ENCODE data around the gene IFI27.

- TF ChIP-seq MXI1 (IDR thresholded peaks at IDR 0.05; ENCODE audit: low read depth, low read length) (no peak), BMI1 (IDR thresholded peaks at IDR 0.05; ENCODE audit: borderline replicate concordance) (no peak), SRF (IDR thresholded peaks at IDR 0.05; ENCODE audit: low read depth in 2 of 2, low read length in 2 of 2) (no peak), GATAD2B (conservative IDR thresholded peaks at IDR 0.05; ENCODE audit: low read depth) (no peak; the same call in 1 of the 2 replicates), CEBPB (IDR thresholded peaks at IDR 0.05; ENCODE audit: borderline replicate concordance in 1 of 2, low read depth in 2 of 2, low read length in 2 of 2) (no peak)
- TF ChIP-seq, protein P1, sequence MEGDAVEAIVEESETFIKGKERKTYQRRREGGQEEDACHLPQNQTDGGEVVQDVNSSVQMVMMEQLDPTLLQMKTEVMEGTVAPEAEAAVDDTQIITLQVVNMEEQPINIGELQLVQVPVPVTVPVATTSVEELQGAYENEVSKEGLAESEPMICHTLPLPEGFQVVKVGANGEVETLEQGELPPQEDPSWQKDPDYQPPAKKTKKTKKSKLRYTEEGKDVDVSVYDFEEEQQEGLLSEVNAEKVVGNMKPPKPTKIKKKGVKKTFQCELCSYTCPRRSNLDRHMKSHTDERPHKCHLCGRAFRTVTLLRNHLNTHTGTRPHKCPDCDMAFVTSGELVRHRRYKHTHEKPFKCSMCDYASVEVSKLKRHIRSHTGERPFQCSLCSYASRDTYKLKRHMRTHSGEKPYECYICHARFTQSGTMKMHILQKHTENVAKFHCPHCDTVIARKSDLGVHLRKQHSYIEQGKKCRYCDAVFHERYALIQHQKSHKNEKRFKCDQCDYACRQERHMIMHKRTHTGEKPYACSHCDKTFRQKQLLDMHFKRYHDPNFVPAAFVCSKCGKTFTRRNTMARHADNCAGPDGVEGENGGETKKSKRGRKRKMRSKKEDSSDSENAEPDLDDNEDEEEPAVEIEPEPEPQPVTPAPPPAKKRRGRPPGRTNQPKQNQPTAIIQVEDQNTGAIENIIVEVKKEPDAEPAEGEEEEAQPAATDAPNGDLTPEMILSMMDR (IDR thresholded peaks at IDR 0.05 in 2 of 3, conservative IDR thresholded peaks at IDR 0.05 in 1 of 3; ENCODE audit: control insufficient read depth in 2 of 3, extremely low read depth in 1 of 3, insufficient read depth in 1 of 3, low read depth in 3 of 3, low read length in 3 of 3): peak; percentile 96 to 99 (median 98)
These were observed 26.2 kb downstream of the IFI27 start for GRCh38 chr14:94136575-94137331.
